Sigmoid colon (tissue), 4 donors: ENCODE results near the gene SHKBP1.

Experiments
- POLR2A ChIP-seq, 2 donors: fragments of 450-650 bp; IDR thresholded peaks; one replicate each; pipeline ENCODE4 v1.6.1; 2016; ENCODE audit warnings: antibody characterized with exemption in 2 of 2, mild to moderate bottlenecking in 2 of 2, moderate library complexity in 2 of 2
- POLR2AphosphoS5 ChIP-seq, 4 donors: sonication (generic); formaldehyde crosslinking; IDR thresholded peaks; one replicate each; pipeline ENCODE4 v1.6.1; 2017; ENCODE audit warnings: antibody characterized with exemption in 4 of 4
- TF ChIP-seq, protein P1 (sequence below), 4 experiments: fragments of 450-650 bp in 3 of 4; fragments of 200-600 bp in 1 of 4; IDR thresholded peaks; one replicate each; pipeline ENCODE4 v1.5.1; 2016 to 2019; ENCODE audit warnings: antibody characterized with exemption in 4 of 4, mild to moderate bottlenecking in 3 of 4, moderate library complexity in 2 of 4

GRCh38 chr19:40603071-40603388, 26.4 kb downstream of the SHKBP1 start:
- TF ChIP-seq, protein P1, sequence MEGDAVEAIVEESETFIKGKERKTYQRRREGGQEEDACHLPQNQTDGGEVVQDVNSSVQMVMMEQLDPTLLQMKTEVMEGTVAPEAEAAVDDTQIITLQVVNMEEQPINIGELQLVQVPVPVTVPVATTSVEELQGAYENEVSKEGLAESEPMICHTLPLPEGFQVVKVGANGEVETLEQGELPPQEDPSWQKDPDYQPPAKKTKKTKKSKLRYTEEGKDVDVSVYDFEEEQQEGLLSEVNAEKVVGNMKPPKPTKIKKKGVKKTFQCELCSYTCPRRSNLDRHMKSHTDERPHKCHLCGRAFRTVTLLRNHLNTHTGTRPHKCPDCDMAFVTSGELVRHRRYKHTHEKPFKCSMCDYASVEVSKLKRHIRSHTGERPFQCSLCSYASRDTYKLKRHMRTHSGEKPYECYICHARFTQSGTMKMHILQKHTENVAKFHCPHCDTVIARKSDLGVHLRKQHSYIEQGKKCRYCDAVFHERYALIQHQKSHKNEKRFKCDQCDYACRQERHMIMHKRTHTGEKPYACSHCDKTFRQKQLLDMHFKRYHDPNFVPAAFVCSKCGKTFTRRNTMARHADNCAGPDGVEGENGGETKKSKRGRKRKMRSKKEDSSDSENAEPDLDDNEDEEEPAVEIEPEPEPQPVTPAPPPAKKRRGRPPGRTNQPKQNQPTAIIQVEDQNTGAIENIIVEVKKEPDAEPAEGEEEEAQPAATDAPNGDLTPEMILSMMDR (IDR thresholded peaks at IDR 0.05): no peak
- TF ChIP-seq POLR2A (IDR thresholded peaks at IDR 0.05) (no peak), POLR2AphosphoS5 (IDR thresholded peaks at IDR 0.05) (no peak)
